SK-N-SH treated with all-trans-retinoic acid at 6 μM for 48 hours (cell line): Measurements from ENCODE around the gene RFFL.
A peak's percentile ranks its signal among the peaks of the same experiment; 100 is the strongest.

ENCODE experiments used
- CREB5 ChIP-seq: fragments of 250-450 bp; sonication (Bioruptor Pico); IDR thresholded peaks from 2 replicates; pipeline ENCODE4 v1.5.1; 2020; ENCODE audit warnings: low read depth, mild to moderate bottlenecking, moderate library complexity
- GLIS3 ChIP-seq: fragments of 250-450 bp; sonication (Bioruptor Pico); IDR thresholded peaks from 2 replicates; pipeline ENCODE4 v1.5.0; 2020; ENCODE audit warnings: mild to moderate bottlenecking, moderate library complexity
- OSR1 ChIP-seq: fragments of 250-450 bp; sonication (Bioruptor Pico); IDR thresholded peaks from 2 replicates; pipeline ENCODE4 v1.8.0; 2022; ENCODE audit warnings: moderate library complexity, mild to moderate bottlenecking, inconsistent platforms
- RARB ChIP-seq: fragments of 250-450 bp; sonication (Bioruptor Pico); IDR thresholded peaks from 2 replicates; pipeline ENCODE4 v1.8.0; 2021; ENCODE audit warnings: mild to moderate bottlenecking, moderate library complexity
- TOX ChIP-seq: fragments of 250-450 bp; sonication (Bioruptor Pico); IDR thresholded peaks from 2 replicates; pipeline ENCODE4 v1.8.0; 2021; ENCODE audit warnings: mild to moderate bottlenecking, moderate library complexity, borderline replicate concordance
- ZC3H10 ChIP-seq: fragments of 250-450 bp; sonication (Bioruptor Pico); IDR thresholded peaks from 2 replicates; pipeline ENCODE4 v1.5.1; 2021; ENCODE audit warnings: mild to moderate bottlenecking, moderate library complexity
- ZFP30 ChIP-seq: fragments of 450-650 bp; formaldehyde crosslinking; IDR thresholded peaks from 2 replicates; pipeline ENCODE4 v1.5.0; 2022; ENCODE audit warnings: mild to moderate bottlenecking, moderate library complexity
- ZNF70 ChIP-seq: fragments of 450-650 bp; formaldehyde crosslinking; IDR thresholded peaks from 2 replicates; pipeline ENCODE4 v1.5.0; 2020; ENCODE audit warnings: mild to moderate bottlenecking, moderate library complexity
- ZNF8 ChIP-seq: fragments of 450-650 bp; formaldehyde crosslinking; IDR thresholded peaks from 2 replicates; pipeline ENCODE4 v1.5.0; 2020; ENCODE audit warnings: mild to moderate bottlenecking, moderate library complexity
- TF ChIP-seq, protein P1 (sequence below): fragments of 250-450 bp; sonication (Bioruptor Pico); IDR thresholded peaks from 2 replicates; pipeline ENCODE4 v1.8.0; 2020; ENCODE audit warnings: mild to moderate bottlenecking, moderate library complexity, borderline replicate concordance
- TF ChIP-seq, protein P2 (sequence below): fragments of 250-450 bp; sonication (Bioruptor Pico); IDR thresholded peaks from 2 replicates; pipeline ENCODE4 v1.8.0; 2021; ENCODE audit warnings: low read depth, mild to moderate bottlenecking, moderate library complexity, borderline replicate concordance

DNA sequence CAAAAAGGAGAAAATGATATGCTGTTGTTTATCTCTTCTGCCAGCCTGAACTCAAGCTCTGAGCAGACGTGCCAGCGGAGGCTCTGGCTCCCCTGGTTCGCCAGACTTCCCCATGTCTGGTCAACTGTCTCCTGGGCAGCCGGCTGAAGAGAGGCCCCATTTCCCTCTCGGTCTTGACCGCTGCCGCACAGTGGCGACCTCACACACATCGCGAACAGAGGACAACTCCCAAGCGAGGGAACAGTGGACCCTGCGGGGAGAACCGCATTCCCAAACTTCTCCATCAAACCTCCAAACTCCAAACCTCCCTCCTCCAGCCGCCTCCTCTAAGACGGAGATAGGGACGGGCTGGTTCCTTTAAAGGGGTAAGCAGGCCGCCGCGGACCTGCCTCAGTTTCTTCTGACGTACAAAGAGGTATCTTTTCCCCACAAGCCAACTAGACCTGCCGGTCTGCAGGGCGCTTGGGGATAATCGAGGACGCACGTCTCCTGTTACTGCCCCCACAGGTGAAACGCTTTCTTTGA is 24.9 kb upstream of the RFFL start:
- no peak for TF ChIP-seq OSR1
- TF ChIP-seq ZNF8 (CRISPR knock-in tag) = 0 out of 2 replicates have a peak, but pooled peaks have one; percentile 47
- TF ChIP-seq CREB5 = no peak
- no peak for TF ChIP-seq GLIS3 (CRISPR knock-in tag)
- no peak for TF ChIP-seq ZFP30 (CRISPR knock-in tag)
- TF ChIP-seq, protein P1, sequence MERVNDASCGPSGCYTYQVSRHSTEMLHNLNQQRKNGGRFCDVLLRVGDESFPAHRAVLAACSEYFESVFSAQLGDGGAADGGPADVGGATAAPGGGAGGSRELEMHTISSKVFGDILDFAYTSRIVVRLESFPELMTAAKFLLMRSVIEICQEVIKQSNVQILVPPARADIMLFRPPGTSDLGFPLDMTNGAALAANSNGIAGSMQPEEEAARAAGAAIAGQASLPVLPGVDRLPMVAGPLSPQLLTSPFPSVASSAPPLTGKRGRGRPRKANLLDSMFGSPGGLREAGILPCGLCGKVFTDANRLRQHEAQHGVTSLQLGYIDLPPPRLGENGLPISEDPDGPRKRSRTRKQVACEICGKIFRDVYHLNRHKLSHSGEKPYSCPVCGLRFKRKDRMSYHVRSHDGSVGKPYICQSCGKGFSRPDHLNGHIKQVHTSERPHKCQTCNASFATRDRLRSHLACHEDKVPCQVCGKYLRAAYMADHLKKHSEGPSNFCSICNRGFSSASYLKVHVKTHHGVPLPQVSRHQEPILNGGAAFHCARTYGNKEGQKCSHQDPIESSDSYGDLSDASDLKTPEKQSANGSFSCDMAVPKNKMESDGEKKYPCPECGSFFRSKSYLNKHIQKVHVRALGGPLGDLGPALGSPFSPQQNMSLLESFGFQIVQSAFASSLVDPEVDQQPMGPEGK (CRISPR knock-in tag) = 0 out of 2 replicates have a peak, but pooled peaks have one; percentile 16
- TF ChIP-seq TOX (CRISPR knock-in tag) = no peak
- TF ChIP-seq ZNF70 (CRISPR knock-in tag) = no peak
- TF ChIP-seq, protein P2, sequence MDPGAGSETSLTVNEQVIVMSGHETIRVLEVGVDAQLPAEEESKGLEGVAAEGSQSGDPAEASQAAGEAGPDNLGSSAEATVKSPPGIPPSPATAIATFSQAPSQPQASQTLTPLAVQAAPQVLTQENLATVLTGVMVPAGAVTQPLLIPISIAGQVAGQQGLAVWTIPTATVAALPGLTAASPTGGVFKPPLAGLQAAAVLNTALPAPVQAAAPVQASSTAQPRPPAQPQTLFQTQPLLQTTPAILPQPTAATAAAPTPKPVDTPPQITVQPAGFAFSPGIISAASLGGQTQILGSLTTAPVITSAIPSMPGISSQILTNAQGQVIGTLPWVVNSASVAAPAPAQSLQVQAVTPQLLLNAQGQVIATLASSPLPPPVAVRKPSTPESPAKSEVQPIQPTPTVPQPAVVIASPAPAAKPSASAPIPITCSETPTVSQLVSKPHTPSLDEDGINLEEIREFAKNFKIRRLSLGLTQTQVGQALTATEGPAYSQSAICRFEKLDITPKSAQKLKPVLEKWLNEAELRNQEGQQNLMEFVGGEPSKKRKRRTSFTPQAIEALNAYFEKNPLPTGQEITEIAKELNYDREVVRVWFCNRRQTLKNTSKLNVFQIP (CRISPR knock-in tag) = no peak
- no peak for TF ChIP-seq RARB (CRISPR knock-in tag)
- no peak for TF ChIP-seq ZC3H10 (CRISPR knock-in tag)
